GM21737 (cell line): ENCODE data around the gene ATP12A.
"Not testable (repeated sequence)": the region's sequence is repeated elsewhere in the genome, so short reads cannot be mapped to it uniquely, and the experiment has no call there.

Experiments
- ATAC-seq: cut with Tn5 transposase; IDR thresholded peaks from one replicate; pipeline ENCODE4 v1.9.1; 2021; ENCODE audit warnings: mild to moderate bottlenecking, moderate library complexity; ENCODE audit not compliant: unreplicated experiment

The ATP12A gene

GRCh38 chr13:24724714-24725113, 44.5 kb downstream of the ATP12A start:
- no peak for ATAC-seq

- no peak for ATAC-seq
Measured at GRCh38 chr13:24725379-24725778, 45.2 kb downstream of the ATP12A start.

- ATAC-seq, result peak; percentile 80
Measured at GRCh38 chr13:24727731-24728601, 47.8 kb downstream of the ATP12A start.

GRCh38 chr13:24730873-24731567, 50.8 kb downstream of the ATP12A start:
- ATAC-seq, result not testable (repeated sequence)

- no peak for ATAC-seq
Measured at GRCh38 chr13:24734950-24735349, 54.7 kb downstream of the ATP12A start.

- ATAC-seq, result no peak
Measured at GRCh38 chr13:24737042-24737441, 56.8 kb downstream of the ATP12A start.

- ATAC-seq, result no peak
Measured at GRCh38 chr13:24738366-24738847, 58.2 kb downstream of the ATP12A start.

- ATAC-seq, result no peak
Measured at GRCh38 chr13:24740014-24740890, 60.0 kb downstream of the ATP12A start.

- ATAC-seq, result no peak
Measured at GRCh38 chr13:24741016-24741662, 60.9 kb downstream of the ATP12A start.

- no peak for ATAC-seq
Measured at GRCh38 chr13:24741791-24742190, 61.6 kb downstream of the ATP12A start.

- ATAC-seq, result no peak
Measured at GRCh38 chr13:24742294-24742693, 62.1 kb downstream of the ATP12A start.

- no peak for ATAC-seq
Measured at GRCh38 chr13:24742977-24743376, 62.8 kb downstream of the ATP12A start.

GRCh38 chr13:24744247-24744646, 64.0 kb downstream of the ATP12A start:
- no peak for ATAC-seq

GRCh38 chr13:24745516-24745860, 65.3 kb downstream of the ATP12A start:
- no peak for ATAC-seq

- ATAC-seq, result no peak
Measured at GRCh38 chr13:24745861-24746617, 65.8 kb downstream of the ATP12A start.

GRCh38 chr13:24746618-24747247, 66.5 kb downstream of the ATP12A start:
- ATAC-seq, result no peak

GRCh38 chr13:24747248-24748060, 67.2 kb downstream of the ATP12A start:
- ATAC-seq, result no peak

- no peak for ATAC-seq
Measured at GRCh38 chr13:24748061-24748400, 67.8 kb downstream of the ATP12A start.

- ATAC-seq, result no peak
Measured at GRCh38 chr13:24759197-24759596, 79.0 kb downstream of the ATP12A start.
